ENCODE data around the gene GNAI1. TPM values are rescaled to one million over a fixed set of nuclear protein-coding genes. Genes with fewer than 3 reads are reported as not detected.
A peak's percentile ranks its signal among the peaks of the same experiment; 100 is the strongest.

The GNAI1 gene
- polyA plus RNA-seq, 2 of the 4 experiments (the other 2 are of a cell fraction) = 46.3 to 96.3 TPM

GRCh38 chr7:80135309-80136104 lies 876 bp downstream of the GNAI1 start (continued):
- TF ChIP-seq RARB (CRISPR knock-in tag; IDR thresholded peaks at IDR 0.05) (no peak), MYC (IDR thresholded peaks at IDR 0.05; ENCODE audit: borderline replicate concordance, low read length) (no peak)

DNA sequence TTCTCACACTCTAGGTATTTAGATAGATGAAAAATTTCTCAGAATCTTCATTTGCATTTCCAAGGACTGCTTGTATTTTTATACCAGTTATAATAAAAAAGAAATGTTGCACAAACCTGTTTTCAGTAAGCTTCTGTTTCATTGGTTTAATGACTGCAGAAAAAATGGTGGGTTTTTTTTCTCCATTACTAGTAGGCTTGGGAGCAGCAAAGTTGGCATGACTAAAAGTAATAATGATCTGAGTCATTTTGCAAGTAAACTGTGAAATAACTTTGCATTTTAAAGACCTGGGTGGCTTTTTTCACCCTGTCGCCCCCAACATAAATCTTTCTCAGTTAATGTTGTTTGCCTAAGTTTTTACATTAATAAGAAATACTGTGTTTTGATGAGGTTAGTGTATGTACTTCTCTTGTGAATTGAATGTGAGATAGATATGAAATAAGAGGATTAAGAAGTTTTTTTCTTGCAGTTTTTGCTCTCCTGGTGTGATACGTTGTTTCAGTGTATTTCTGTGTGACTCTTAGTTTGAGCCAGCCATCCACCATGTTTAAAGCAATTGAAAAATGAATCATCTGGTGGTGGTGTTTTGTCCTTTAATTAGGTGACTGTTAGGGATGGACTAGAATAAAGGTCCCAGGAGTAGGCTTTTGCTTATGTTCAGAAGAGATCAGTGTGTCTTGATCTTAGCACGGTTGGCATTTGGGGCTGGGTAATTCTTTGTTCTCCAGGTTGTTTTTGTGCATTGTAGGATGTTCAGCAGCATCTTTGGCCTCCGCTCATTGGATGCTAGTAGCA lies 1.8 kb downstream of the GNAI1 start:
- ChIA-PET CTCF (interaction anchor here (0.7 to 3.7 kb wide), 4 partner anchors 9 to 256 kb away, joined by 3 to 39 read pairs (median 20); no protein-coding TSS in a partner anchor), POLR2A (interaction anchor here (1.1 kb wide), 1 partner anchor 9 kb away, joined by 6 read pairs; no protein-coding TSS in a partner anchor)
- TF ChIP-seq CBX8 (IDR thresholded peaks at IDR 0.05) (no peak), EHMT2 (IDR thresholded peaks at IDR 0.05; ENCODE audit: low read depth) (no peak), KDM1A (IDR thresholded peaks at IDR 0.05; ENCODE audit: low read depth) (no peak), CHD4 (IDR thresholded peaks at IDR 0.05; ENCODE audit: borderline replicate concordance) (no peak), PHF8 (IDR thresholded peaks at IDR 0.05; ENCODE audit: borderline replicate concordance, low read depth) (no peak), RAD21 (conservative IDR thresholded peaks at IDR 0.05 in 1 of 2, IDR thresholded peaks at IDR 0.05 in 1 of 2) (no peak)
- ATAC-seq (no peak), DNase-seq (ENCODE audit: low read depth in 1 of 2, low spot score in 1 of 2) (no peak), FAIRE-seq (no peak)
- Histone ChIP-seq H3K4me1 (peaks cover 52% of the 10 kb centered on the region), H3K4me2 (peak overlapping the region; percentile 72), H3K4me3 (peak overlapping the region; percentile 82), H3K27ac (peak overlapping the region; percentile 90 to 92), H3K9me3 (no peaks in the 10 kb centered on the region)
- 26% methylated on average over 4 of the region's 4 CpGs for WGBS (ENCODE audit: missing lambda C conversion rate)

GRCh38 chr7:80137410-80137809 lies 2.8 kb downstream of the GNAI1 start:
- DNase-seq (ENCODE audit: low read depth in 1 of 2, low spot score in 1 of 2) (no peak), FAIRE-seq (no peak), ATAC-seq (no peak)
- TF ChIP-seq CHD2 (IDR thresholded peaks at IDR 0.05; ENCODE audit: low read length, partially characterized antibody) = no peak
- TF ChIP-seq RNF2 (IDR thresholded peaks at IDR 0.05; ENCODE audit: borderline replicate concordance, low read depth) = no peak
- no peak for TF ChIP-seq MAZ (IDR thresholded peaks at IDR 0.05; ENCODE audit: borderline replicate concordance, low read depth, low read length)
- TF ChIP-seq HEYL (CRISPR knock-in tag; IDR thresholded peaks at IDR 0.05) = no peak
- no peak for TF ChIP-seq CBX8 (IDR thresholded peaks at IDR 0.05)
- TF ChIP-seq, protein P1, sequence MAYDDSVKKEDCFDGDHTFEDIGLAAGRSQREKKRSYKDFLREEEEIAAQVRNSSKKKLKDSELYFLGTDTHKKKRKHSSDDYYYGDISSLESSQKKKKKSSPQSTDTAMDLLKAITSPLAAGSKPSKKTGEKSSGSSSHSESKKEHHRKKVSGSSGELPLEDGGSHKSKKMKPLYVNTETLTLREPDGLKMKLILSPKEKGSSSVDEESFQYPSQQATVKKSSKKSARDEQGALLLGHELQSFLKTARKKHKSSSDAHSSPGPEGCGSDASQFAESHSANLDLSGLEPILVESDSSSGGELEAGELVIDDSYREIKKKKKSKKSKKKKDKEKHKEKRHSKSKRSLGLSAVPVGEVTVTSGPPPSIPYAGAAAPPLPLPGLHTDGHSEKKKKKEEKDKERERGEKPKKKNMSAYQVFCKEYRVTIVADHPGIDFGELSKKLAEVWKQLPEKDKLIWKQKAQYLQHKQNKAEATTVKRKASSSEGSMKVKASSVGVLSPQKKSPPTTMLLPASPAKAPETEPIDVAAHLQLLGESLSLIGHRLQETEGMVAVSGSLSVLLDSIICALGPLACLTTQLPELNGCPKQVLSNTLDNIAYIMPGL (CRISPR knock-in tag; IDR thresholded peaks at IDR 0.05; ENCODE audit: borderline replicate concordance) = no peak
- TF ChIP-seq GATA3 (IDR thresholded peaks at IDR 0.05; ENCODE audit: borderline replicate concordance) = no peak
- no peak for TF ChIP-seq ESRRA (IDR thresholded peaks at IDR 0.05; ENCODE audit: borderline replicate concordance, low read length)
- H3K27ac ChIP-seq = peak overlapping the region in 1 of 2 experiments; percentile 31; a peak in 3 of 6 replicates
- no peak overlapping the region for H3K4me3 ChIP-seq
- POLR2A ChIA-PET = no interaction called here
- 97% methylated on average over 12 of the region's 12 CpGs for WGBS (ENCODE audit: missing lambda C conversion rate)
- no peaks in the 10 kb centered on the region for H3K9me3 ChIP-seq
- H3K4me2 ChIP-seq = peak overlapping the region; percentile 72
- peaks cover 53% of the 10 kb centered on the region for H3K4me1 ChIP-seq
- CTCF ChIA-PET = interaction anchor here (0.7 kb wide), 1 partner anchor 50 kb away, joined by 3 read pairs; no protein-coding TSS in a partner anchor

DNA sequence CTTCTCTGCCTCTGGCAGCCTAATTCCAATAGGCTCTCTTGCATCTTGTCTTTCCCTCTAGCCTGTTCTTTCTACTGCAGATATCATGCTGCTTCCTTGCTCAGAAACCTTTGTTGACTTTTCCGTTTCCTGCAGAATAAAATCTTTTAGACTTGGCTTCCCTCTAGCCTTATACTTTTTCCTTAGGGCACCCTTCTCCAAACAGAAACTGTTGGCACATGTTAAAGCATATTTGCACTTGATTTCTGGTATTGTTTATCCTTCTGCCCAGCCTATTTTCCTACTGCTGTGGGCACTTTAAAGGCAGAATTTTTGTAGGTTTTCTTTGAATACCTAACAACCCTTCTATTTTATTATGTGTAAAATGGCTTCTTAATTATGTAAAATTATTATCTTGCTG lies 4.6 kb downstream of the GNAI1 start:
- Histone ChIP-seq H3K4me2 (peak overlapping the region; percentile 72), H3K27ac (peak overlapping the region; percentile 20 to 67; a peak in 4 of 6 replicates), H3K4me3 (no peak overlapping the region), H3K9me3 (no peaks in the 10 kb centered on the region), H3K4me1 (peaks cover 63% of the 10 kb centered on the region)
- ChIA-PET CTCF (interaction anchor here (0.6 to 1.1 kb wide), 2 partner anchors 289 to 854 kb away, joined by 3 to 5 read pairs; no protein-coding TSS in a partner anchor), POLR2A (no interaction called here)
- 0 out of 4 replicates have a peak, but pooled peaks of 1 of the 2 experiments have one; percentile 14 for TF ChIP-seq CEBPB (IDR thresholded peaks at IDR 0.05)
- no peak for TF ChIP-seq HEYL (CRISPR knock-in tag; IDR thresholded peaks at IDR 0.05)
- peak; percentile 54; the same call in 1 of the 2 replicates for TF ChIP-seq GATA3 (IDR thresholded peaks at IDR 0.05; ENCODE audit: borderline replicate concordance)
- FAIRE-seq (peak; percentile 90), DNase-seq (ENCODE audit: low read depth in 1 of 2, low spot score in 1 of 2) (peak in 1 of 2 experiments; percentile 52), ATAC-seq (no peak; a peak in 1 of 6 replicates)
- WGBS (ENCODE audit: missing lambda C conversion rate) = 0% methylated on average over 1 of the region's 1 CpG

Measured in A549 (cell line).